Islet of Langerhans (tissue), 1 donor: Measurements from ENCODE around the gene PHLDB2.
A peak's percentile ranks its signal among the peaks of the same experiment; 100 is the strongest.

Experiments used
- FAIRE-seq: peaks from one replicate; lab custom pipeline; 2011; peaks lifted over from hg19 to GRCh38; lab: Jason Lieb, UNC

The PHLDB2 gene

DNA sequence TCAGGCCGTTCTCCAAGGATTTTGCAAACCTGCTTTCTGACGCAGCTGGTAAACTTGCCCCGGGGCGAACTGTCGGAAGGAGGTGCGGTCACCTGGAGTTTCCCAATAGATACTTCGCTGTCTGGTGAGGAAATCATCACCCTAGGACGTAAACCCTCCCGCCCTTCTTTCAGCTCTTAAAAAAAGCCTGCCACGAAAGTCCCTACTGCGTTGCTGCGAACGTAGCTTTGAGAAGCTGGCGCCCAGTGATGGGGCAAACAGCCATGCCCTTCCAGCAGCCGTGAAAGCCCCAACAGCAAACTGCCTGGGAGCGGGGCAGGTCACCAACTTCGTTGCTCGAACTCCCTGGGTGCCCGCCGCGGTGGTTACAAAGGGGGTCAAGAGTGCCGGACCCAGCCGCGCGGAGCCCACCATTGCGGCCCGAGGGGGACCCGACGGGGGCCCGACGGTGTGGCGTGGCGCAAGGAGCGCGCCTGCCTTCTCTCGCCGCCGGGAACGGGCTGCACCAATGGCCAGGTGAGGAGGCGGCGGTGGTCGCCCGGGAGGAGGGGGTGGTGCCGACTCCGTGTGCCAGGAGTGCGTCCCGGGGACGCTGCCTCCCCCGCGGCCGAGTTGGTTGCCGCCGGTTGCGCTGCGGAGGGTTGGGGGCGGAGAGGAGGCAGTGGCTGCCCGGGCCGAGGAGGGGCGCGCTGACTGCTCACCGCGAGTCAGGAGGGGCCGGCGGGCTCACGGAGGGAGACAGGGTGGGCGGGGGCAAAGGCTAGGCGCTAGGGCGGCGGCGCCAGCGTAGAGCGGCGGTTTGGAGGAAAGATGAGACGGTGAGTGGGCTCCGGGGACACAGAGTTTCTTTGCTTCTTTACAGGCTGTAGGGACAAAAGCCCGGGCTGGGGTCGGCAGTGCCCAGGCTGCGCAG is at the start of gene PHLDB2:
Gene PHLDB2 (plus strand): TSS at position 205 of the 913 bp plus-strand sequence. CDS start 24,813 bp downstream, outside the sequence.
- FAIRE-seq: no peak

DNA sequence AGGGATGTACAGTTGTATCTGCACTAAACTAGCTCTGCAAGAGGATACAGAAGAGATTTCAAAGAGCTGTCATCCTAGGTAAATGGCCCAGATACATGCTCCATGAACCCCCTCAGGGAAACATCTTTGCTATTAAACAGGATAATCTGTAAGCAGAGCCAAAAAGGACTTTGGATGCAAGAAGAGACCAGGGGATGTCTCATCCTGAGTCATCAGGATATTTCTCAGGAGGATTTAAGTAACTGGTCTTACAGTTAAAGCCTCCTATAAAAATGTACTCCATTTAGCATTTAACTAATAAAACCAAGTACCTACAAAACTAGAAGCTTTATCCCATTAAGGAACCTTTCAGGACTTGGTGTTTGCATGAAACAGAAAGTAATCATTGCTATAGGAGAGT is 48.2 kb upstream of the PHLDB2 start:
- FAIRE-seq: no peak

DNA sequence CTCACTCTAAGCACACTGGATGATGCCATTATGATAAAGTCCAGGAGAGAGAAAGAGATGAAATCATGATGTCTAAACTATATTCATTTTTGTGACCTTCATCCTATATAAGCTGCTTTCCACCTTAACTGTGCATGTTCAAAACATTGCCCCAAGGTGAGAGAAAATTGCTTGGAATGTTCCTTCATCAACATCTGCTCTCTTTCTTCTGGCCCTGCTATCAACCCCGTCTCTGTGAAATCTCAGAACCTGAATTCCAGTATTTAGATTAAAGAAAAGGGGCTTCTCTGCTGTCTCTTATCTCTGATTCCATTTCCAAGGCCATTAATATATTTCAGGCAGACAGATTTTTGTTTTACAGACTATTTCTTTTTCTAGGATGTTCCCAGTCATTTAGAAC is 47.3 kb upstream of the PHLDB2 start:
- no peak for FAIRE-seq

DNA sequence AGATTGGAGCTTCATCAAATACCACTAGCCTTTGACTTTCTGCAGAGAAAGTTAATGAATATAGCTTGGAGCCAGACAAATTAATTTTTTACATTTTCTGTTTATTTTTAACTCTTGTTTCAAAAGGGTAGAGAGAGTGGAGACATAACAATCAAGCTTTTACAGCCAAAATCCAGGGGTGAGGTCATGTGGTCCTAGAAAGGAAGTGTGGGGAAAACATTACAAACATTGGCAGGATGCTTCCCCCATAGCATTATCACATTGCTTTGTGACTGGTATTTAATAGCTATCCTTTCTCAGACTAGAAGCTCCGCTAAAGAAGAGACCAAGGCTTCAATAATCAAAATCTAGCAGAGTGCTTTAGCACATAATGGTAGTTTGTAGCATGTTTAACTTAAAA is 46.4 kb upstream of the PHLDB2 start:
- no peak for FAIRE-seq

DNA sequence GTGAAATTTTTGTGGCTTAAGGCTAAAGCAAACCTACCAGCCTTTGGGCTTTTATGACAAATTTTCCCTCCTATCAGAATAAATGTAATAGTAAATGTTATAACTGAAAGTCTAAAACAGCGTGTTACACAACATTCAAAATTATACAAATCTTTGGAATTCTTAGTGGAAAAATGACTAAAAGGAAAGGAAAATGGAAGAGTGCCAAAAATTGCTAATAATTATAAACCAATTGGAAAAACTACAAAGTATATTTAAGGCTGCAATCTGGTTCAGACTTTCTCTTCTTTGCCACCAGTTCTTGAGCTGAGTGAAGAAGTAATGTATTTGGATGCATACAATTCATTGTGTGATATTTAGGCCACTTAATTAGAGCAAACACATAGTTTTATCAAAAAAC is 45.6 kb upstream of the PHLDB2 start:
- peak; percentile 76 for FAIRE-seq

DNA sequence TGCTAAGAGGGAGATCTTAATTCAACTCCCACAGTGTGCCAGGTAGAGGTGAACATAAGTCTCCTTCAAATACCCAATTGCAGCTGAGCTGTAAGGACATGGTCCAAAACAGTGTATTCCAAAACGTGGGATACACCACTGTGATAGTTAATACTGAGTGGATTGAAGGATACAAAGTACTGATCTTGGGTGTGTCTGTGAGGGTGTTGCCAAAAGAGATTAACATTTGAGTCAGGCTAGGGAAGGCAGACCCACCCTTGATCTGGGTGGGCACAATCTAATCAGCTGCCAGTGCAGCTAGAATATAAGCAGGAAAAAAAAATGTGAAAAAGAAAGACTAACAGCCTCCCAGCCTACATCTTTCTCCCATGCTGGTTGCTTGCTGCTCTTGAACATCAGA is 45.1 kb upstream of the PHLDB2 start:
- no peak for FAIRE-seq

DNA sequence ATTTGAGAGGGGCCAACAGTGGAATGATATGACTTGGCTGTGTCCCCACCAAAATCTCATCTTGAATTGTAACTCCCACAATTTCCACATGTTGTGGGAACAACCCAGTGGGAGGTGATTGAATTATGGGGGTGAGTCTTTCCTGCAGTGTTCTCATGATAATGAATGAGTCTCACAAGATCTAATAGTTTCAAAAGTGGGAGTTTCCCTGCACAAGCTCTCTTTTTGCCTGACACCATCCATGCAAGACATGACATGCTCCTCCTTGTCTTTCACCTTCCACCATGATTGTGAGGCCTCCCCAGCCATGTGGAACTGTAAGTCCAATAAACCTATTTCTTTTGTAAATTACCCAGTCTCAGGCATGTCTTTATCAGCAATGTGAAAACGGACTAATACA is 42.3 kb upstream of the PHLDB2 start:
- peak; percentile 13 for FAIRE-seq

DNA sequence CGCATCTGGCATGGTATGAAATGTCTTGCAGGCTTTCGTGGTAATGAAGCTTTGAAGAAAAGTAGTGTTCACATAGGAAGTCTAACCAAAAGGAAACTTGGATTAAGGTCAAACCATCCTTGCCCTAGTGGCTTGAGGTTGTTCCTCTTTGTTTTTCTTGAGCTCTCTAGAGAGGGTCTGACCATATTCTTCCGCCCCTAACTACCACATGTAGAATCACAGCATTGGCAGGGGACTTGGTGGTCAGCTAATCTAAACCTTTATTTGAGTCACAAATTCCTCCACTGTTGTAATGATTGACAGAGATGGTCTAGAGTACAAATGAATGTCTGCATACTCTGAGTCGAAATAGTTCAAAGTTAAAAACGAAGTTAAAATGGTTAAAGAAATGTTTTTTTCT is 39.1 kb upstream of the PHLDB2 start:
- FAIRE-seq: no peak

DNA sequence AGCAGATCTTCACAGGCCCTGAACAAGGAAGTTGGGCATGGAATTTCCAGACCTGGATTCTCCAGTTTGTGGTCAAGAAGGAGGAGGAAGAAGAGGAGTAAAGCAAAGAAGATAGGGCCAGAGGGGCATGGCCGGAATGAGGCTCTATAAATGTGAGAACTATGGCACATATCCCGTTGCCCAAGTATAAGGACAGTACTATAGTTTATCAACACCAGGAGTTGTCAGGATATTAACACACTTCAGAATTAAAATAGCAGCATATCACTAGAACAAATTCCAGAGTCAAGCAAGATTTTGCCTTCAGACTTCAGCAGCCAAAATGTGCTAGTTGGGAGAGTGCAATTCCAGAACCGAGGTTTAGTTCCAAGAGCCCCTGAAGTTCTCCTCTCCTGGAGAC is 38.4 kb upstream of the PHLDB2 start:
- FAIRE-seq: no peak

DNA sequence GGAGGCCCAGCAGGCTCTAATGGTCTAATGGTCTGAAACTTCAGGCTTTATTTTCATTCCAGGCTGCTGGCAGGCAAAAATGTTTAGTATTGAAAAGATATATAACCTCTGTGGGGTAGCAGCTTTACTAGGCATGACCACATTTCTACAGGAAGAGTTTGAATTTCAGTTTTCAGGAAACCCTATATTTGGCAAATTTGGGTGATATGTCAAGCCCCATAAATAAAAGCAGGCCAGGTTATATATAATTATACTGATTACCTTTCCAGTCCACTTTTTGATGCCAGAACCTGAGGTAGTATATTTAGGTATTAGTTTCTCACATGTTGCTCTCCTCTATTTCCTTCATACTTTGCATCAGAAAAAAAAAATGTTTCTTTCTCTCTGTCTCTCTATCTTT is 37.2 kb upstream of the PHLDB2 start:
- FAIRE-seq: no peak

DNA sequence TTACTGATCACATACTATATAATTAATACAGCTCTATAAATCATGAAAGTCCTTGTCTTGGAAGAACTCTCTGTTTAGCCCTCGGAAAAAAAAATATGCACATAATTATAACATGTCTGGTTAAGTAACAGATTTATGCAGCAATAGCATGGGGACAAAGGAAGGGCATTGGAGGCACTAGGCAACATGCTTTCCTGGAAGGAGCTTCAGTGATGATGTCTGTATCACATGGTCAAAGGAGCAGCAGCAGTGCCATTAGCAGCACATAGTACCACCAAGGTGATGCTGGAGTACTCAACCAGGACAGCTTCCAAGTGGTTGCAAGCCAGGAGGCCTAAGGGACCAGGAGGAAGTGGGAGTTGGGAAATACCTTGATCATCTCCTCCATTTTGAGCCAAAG is 36.3 kb upstream of the PHLDB2 start:
- FAIRE-seq: no peak

DNA sequence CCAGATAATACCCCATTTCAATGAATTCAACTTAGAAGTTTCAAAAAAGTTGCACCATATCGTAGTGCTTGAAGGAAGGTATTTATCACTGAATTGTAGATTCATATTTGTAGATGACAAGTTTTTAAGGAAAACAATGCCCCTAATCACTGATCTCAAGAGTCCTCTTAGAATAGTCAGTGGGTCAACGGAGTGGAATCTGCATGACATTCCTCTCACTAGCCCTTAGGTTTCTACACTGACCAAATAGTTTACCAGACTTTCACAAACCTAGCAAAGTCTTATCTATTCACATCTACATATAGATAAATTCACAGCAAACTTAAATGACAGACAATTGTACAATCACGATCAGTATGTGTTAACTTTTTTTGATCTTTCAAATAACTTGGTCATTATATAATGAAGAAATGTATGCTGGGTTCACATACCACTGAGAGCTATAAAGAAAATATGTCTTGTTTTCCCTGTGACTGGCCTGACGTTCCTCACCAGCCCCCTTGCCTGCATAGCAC is 35.7 kb upstream of the PHLDB2 start:
- FAIRE-seq: no peak

DNA sequence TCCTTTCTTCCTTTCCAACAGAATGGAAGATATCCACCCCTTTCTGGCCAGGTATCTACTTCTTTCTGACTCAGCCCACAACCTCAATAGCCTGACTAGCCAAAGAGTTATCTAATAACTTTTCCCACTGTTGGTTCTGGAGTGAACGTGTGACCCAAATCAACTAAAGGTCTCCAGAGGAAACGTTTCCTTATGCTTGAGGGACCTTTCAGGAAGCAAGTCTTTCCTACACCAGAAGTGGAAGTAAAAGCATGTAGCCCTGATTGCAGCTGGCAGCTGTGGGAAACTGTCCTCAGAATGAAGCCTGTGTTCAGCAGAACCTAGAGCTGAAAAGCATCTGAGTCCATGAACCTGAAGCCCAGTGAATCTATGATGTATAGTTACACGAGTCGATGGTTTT is 34.7 kb upstream of the PHLDB2 start:
- no peak for FAIRE-seq

DNA sequence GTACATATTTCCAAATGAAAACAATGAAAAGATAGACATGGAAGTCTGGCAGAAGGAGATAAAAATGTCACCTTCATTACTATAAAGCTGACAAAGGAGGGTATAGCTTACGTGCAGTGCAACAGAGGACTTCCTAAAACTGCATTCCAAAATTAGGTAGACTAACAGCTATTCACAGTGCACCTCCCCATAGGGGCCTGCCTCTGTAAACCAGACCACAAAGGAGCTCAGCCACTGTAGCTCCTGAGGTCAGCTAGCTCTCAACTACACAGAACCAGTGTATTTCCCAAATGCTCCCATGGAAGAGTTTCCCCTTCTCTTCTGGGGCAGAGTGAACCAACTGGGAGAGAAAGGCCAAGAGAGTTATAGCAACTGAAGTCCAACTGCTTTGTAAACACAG is 31.2 kb upstream of the PHLDB2 start:
- FAIRE-seq: no peak

DNA sequence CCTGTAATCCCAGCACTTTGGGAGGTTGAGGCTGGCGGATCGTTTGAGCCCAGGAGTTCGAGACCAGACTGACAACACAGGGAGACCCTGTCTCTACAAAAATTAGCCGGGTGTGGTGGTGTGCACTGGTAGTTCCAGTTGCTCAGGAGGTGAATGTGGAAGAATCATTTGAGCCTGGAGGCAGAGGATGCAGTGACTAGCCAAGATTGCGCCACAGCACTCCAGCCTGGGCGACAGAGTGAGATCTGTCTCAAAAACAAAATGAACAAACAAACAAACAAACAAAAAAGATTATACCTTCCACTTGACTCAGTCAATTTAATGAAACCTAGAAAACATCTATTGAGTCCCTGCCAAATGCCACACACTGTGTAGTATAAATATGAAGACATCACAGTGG is 30.5 kb upstream of the PHLDB2 start:
- FAIRE-seq: no peak

DNA sequence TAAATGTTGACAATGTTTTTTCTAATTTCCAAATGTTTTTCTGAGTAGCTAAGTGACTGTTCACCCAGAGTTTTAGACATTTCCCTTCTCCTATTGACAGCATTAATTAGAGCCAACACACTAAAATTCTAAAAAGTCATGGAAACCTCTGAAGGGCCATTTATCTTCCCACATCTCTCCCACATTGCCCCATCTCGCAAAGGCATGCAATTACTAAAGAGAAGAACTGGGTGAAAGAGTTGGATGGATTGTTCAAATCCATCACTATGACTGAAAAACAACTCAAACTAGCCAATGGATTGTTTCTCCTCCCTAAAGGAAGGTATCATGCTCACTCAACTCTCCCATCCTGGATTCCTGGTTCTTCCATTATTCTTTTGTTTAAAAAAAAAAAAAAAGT is 30.0 kb upstream of the PHLDB2 start:
- no peak for FAIRE-seq

DNA sequence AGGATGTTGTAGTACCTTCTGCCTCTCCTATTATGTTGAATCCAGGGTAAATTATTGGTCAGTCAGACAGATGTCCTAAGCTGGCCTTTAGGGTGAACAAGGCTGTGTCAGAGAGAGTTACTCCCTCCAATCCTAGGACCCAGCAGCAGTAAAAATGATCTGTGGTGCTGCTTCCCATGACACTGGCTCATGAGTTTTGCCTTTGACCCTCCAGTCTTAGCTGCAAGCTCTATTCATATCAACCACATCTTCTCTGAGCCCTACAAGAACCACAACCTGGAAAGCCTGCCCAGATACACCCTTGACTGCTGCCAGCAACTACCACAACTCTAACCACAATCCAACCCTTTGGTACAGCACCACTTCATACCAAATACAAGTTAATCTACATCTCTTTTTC is 27.2 kb upstream of the PHLDB2 start:
- FAIRE-seq: no peak

DNA sequence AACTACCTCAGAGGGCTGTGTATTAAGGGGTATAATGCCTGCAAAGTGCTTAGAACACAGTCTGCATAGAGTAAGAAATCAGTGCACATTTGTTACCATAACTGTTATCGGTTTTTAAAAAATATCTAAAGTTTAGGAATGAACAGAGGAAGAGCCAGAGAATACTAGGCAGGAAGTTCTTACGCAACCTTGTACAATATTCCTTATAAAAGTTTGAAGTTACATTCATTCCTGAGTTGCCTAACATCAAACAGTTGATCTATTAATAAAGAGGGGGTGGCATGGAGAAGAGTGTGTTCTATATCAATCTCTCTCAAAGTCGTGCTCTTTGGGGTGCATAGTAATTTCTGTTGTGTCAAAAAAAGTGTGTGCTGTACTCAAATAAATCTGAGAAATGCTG is 22.0 kb upstream of the PHLDB2 start:
- FAIRE-seq: no peak

DNA sequence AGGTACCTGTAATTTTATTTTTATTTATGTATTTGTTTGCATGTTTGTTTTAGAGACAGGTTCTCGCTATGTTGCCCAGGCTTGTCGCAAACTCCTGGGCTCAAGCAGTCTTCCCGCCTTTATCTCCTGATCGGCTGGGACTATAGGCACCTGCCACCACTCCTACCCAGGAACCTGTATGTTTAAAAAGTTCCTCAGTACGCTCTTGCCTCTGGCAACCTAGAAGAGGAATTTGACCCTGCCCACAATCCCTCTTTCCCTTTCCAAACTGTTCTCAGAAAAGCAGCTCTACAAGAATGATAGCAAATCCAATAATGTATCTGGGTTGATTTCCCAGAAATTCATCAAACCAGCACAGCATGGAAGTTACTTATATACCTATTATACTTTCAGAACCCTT is 20.9 kb upstream of the PHLDB2 start:
- no peak for FAIRE-seq

DNA sequence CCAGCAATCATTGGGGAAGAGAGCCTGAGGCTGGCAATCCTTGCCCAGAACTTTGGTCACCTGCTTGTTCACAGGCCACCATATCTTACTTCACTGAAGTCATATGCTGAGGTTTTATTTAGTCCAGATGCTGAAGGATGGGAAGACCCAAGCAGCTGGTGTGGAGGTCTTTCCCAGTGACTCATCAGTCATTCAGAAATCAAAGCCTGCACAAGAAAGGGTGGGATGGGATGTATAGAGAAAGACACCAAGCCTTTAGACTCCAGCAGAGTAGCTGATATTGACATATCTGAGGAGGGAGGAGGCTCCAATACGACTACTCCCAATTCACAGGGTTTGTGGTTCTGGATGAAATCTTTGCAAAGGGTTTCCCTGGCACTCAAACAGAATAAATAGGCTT is 13.0 kb upstream of the PHLDB2 start:
- FAIRE-seq: no peak

DNA sequence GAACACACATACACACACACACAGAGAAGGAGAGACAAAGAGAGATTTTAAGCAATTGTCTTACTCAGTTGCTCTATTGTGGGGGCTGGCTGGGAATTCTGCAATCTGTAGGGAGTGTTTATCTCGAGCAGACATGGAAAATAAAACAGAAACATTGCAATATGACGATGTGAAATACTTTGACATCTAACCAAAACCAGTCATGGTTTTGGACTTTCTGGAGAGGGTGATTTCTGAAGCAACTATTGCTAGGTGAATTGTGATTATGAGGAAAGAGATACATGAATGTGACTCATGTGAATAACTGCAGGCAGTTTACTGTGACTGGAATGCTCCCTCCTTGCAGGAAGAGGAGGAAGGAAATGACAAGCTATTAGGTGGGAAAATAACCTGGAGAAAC is 12.3 kb upstream of the PHLDB2 start:
- no peak for FAIRE-seq

DNA sequence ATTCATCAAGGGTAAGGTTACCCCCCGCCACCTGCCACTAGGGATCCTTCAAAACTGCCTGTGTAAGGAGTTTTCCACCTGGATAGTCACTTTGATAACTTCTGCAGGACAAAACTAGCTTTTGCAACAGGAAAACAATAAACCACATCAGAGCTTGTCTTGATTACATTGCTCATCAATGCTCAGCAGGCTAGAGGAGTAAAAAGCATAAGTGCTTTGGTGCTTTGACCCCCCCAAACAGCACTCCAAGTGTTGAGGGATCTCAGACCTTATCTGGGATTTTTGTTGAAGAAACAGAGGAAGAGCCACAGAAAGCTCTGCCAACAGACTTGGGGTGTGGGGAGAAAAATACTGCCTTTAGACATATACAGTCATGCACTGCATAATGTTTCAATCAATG is 10.8 kb upstream of the PHLDB2 start:
- no peak for FAIRE-seq

DNA sequence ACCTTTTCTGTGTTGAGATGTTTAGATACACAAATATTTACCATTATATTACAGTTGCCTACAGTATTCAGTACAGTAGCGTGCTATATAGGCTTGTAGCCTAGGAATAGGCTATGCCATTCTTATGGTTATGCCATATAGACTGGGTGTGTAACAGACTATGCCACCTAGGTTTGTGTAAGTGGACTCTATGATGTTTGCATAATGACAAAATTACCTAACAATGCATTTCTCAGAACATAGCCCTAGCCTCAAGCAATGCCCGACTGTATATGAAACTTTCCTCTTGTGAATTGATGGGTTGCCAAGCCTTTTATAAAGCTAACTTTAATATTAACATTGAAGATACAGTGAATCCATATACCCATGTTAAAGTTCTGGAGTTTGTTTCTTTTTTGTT is 10.3 kb upstream of the PHLDB2 start:
- FAIRE-seq: no peak

DNA sequence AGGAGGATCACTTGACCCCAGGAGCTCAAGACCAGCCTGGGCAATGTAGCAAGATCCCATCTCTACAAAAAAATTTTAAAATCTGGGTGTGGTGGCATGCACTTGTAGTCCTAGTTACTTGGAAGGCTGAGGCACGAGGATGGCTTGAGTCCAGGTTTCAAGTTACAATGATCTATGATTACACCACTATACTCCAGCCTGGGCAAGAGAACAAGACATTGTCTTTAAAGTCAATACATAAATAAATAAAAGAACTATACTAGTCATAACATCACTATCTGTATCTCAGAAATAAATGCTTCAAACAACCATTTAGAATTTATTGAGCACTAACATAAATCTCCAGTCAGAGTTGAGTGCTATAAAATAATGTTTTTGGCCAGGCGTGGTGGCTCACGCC is 8.5 kb upstream of the PHLDB2 start:
- no peak for FAIRE-seq
